Stimulated activated CD4-positive, alpha-beta T cell treated with anti-CD3 and anti-CD28 coated beads, Interleukin-4, amount 100 ng/mL, for 1 hour (primary cell): Measurements from ENCODE around the gene FBXL17.
"Not testable (repeated sequence)": the region's sequence is repeated elsewhere in the genome, so short reads cannot be mapped to it uniquely, and the experiment has no call there.

Experiments
- DNase-seq: peaks from one replicate; pipeline ENCODE4 v3.0.0-alpha.2; 2020

FBXL17 gene

GRCh38 chr5:108381954-108382783 is at the start of gene FBXL17:
Gene FBXL17, minus strand, starts transcription at chr5:108382098.
- peak; percentile 87 for DNase-seq

GRCh38 chr5:108430931-108431608 is 49.2 kb upstream of the FBXL17 start:
- DNase-seq = no peak

- DNase-seq = no peak
These were observed 39.8 kb upstream of the FBXL17 start for GRCh38 chr5:108421713-108422112.

- no peak for DNase-seq
These were observed 38.9 kb upstream of the FBXL17 start for GRCh38 chr5:108420755-108421154.

GRCh38 chr5:108420158-108420557 is 38.3 kb upstream of the FBXL17 start:
- DNase-seq = no peak

- DNase-seq = no peak
These were observed 36.3 kb upstream of the FBXL17 start for GRCh38 chr5:108418197-108418596.

- no peak for DNase-seq
These were observed 35.3 kb upstream of the FBXL17 start for GRCh38 chr5:108417166-108417670.

GRCh38 chr5:108415726-108416125 is 33.8 kb upstream of the FBXL17 start:
- DNase-seq = no peak

GRCh38 chr5:108409786-108410185 is 27.9 kb upstream of the FBXL17 start:
- no peak for DNase-seq

GRCh38 chr5:108405201-108405600 is 23.3 kb upstream of the FBXL17 start:
- DNase-seq = not testable (repeated sequence)

- no peak for DNase-seq
These were observed 17.1 kb upstream of the FBXL17 start for GRCh38 chr5:108398964-108399363.

- DNase-seq = not testable (repeated sequence)
These were observed 14.9 kb upstream of the FBXL17 start for GRCh38 chr5:108396837-108397236.

GRCh38 chr5:108387758-108388157 is 5.9 kb upstream of the FBXL17 start:
- DNase-seq = no peak

- DNase-seq = no peak
These were observed 4.6 kb upstream of the FBXL17 start for GRCh38 chr5:108386345-108387061.

GRCh38 chr5:108384741-108385140 is 2.8 kb upstream of the FBXL17 start:
- no peak for DNase-seq

GRCh38 chr5:108382784-108383330 is 959 bp upstream of the FBXL17 start:
- no peak for DNase-seq

- DNase-seq = peak; percentile 83
These were observed 446 bp downstream of the FBXL17 start for GRCh38 chr5:108381350-108381953.

GRCh38 chr5:108380531-108381349 is 1.2 kb downstream of the FBXL17 start:
- DNase-seq = peak; percentile 66

GRCh38 chr5:108379722-108380530 is 2.0 kb downstream of the FBXL17 start:
- no peak for DNase-seq

- DNase-seq = no peak
These were observed 6.1 kb downstream of the FBXL17 start for GRCh38 chr5:108375768-108376167.

- DNase-seq = no peak
These were observed 8.5 kb downstream of the FBXL17 start for GRCh38 chr5:108373426-108373825.
